Effector CD4-positive, alpha-beta T cell (primary cell): ENCODE measurements around the gene PCSK6.

Source experiments
- DNase-seq: peaks from one replicate; pipeline ENCODE4 v3.0.0-alpha.2; 2020

Gene PCSK6

GRCh38 chr15:101323793-101324523, 165.5 kb downstream of the PCSK6 start:
- DNase-seq: no peak

DNA sequence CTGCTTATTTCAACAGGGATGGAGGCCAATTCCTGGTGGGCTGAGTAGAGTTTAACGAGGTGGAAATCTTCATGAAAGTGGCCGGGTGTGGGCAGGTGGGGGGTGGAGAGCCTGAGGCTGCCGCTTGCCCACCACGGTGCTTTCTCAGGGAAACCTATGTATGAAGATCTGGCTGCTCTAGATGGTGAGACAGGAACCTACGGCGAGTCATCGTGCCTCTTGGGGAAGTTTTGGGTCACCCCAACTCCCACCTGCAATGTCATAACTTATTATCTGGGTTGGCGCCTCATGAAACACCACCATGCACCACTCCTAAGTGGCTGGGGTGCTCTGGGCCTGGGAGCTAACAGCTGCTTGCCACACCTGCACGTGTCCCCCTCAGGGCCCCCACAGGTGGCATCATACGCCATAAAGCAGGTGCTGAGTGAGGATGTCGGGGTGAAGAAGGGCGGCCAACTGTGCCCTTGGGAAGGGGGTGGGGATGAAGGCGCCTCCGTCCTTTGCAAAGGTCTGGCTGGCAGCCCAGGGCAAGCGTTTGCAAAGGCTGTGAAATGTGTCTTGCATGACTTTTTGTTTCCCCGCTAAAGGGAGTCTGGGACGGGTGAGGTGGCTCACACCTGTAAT, 166.5 kb downstream of the PCSK6 start:
- no peak for DNase-seq

- no peak for DNase-seq
These were observed 167.4 kb downstream of the PCSK6 start for GRCh38 chr15:101322016-101322695.

DNA sequence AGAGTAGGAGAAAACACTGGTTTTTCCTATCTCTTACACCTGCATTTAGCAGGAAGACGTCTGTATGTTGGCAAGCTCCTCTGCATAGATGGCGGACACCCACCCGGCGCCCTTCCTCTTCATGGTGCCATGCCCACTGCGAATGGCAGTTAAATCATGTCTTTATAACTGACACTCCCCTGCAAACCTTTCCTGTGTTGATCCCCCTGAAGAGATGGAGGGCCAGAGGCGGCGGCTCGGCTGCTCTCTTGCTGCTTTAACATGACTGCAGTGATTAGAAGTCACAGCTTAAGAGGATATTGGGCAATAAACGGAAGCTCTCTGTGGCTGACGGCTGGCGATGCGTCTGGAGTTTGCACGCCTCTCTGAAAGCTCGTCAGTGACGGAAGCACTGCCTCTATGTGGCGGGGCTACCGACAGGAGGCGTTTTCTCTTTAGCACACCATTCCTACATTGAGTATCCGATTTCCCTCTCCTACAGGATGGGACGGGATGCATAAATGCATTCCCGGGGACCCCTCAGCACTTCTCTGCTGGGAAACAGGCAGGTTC, 168.9 kb downstream of the PCSK6 start:
- DNase-seq: peak; percentile 16

GRCh38 chr15:101318839-101319238, 170.7 kb downstream of the PCSK6 start:
- DNase-seq: no peak

DNA sequence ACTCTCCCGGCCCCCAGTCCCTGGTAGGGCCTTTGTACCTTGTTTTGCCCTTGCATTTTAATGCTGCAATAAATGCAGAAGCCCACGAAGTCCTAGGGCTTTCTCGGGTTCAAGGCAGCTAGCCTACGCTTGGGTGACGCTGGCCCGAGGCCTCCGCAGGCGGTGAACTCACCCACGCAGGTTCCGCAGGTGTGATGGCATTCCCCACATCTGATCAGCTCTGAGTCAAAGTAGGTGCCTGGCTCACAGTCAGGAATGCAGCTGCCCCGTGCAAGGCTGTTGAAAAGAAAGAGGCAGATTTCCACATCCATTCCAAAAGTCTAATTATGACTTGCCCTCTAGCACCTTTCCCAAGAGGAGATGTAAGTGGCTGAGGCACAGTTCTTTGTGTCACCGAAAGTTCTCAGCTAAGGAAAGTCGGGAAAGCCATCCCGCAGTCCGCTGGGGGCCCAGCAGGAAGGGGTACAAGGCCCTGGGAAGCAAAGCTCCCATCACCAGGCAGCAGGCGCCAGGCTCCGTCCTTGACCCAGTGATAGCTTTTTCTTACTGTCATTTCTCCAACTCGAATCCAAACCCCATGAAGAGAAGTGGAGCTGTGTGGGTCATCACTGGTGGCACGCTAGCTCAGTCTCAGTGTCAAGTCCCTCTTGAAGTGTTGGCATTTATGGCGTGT, 171.2 kb downstream of the PCSK6 start:
- no peak for DNase-seq

- DNase-seq: no peak
These were observed 172.1 kb downstream of the PCSK6 start for GRCh38 chr15:101317336-101317872.

- no peak for DNase-seq
These were observed 173.0 kb downstream of the PCSK6 start for GRCh38 chr15:101316529-101316928.

DNA sequence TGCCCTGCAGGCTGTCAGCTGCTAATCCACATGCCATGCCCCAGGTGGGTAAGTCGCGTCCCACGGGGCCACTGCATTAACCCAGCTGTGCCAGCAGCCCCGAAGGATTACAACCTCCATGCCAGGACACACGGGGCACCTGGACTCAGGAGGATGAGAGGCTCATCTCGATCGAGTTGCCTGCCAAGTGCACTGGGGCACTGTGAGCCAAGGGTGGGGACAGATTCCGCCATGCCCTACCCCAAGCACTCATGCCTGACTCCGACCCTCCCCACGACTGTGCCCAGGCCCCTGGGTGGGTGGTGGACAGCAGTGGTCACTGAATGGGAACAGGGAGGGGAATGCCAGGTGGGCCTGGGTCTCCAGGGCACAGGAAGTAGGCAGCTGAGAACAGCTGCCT, 173.8 kb downstream of the PCSK6 start:
- no peak for DNase-seq

GRCh38 chr15:101314336-101315125, 175.0 kb downstream of the PCSK6 start:
- DNase-seq: no peak

DNA sequence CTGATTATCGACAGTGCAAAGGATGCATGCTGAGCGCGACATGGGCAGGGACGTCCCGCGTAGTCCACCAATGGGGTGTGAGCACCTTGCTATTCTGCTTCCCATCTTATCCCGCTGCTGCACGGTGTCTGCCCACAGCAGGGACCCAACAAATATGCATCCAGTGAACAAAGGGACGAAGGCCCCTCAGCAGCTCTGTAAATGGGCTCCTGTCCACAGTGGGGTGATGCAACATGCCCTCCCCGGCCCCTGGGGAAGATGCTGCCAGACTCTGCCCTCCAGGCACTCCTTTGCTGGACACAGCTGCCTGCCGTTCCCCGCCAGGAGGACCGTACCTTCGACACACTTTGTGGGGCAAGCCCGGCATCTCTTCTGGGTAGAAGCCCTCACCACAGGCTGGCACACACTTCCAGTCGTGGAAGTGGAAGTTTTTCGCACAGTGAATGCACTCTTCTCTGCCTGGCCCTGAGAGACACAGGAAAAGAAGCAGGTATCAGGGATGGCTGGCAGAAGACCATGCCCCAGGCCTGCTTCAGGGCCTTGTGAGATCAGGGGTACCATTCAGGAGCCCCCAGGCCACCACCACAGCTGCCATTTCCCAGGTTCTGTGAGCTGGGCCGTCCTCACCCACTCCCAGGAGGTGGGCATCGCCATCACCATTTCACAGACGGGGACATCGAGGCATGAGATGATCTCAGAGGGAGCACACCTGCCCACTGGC, 176.3 kb downstream of the PCSK6 start:
- no peak for DNase-seq

DNA sequence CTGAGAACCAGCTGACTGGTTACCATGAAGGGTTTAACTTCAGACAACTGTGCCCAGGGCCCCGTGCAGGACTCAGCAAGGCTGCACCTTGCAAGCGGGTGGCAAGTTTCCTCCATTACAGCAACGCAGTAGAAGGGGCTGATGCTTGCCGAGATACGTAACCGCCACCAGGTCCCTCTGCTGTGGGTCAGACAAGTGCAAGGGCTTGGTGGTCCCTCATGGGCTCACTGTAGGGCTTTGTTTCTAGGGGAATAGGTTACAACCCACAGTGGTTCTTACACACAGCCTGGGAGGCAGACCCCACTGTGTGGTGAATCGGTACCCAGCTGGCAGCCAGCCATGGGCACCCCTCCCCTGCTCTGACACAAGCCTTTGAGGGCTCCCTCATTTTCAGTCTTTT, 179.0 kb downstream of the PCSK6 start:
- DNase-seq: no peak

- DNase-seq: no peak
These were observed 179.4 kb downstream of the PCSK6 start for GRCh38 chr15:101310161-101310480.

GRCh38 chr15:101309436-101310160, 179.9 kb downstream of the PCSK6 start:
- no peak for DNase-seq

GRCh38 chr15:101308604-101309435, 180.7 kb downstream of the PCSK6 start:
- no peak for DNase-seq

- DNase-seq: no peak
These were observed 181.5 kb downstream of the PCSK6 start for GRCh38 chr15:101307897-101308603.

- DNase-seq: no peak
These were observed 182.2 kb downstream of the PCSK6 start for GRCh38 chr15:101307048-101307896.
